Uterus (tissue), 4 donors: ENCODE data around the gene COL4A1. TPM values are rescaled to one million over a fixed set of nuclear protein-coding genes. Genes with fewer than 3 reads are reported as not detected.

ENCODE experiments used
- DNase-seq, 2 donors: peaks; one replicate each; pipeline ENCODE4 v3.0.0-alpha.2; 2019 to 2020
- H3K27ac ChIP-seq, 2 donors: fragments of 200-600 bp; sonication (generic); 1 replicate in 1 of 2; 2 replicates in 1 of 2; pipeline ENCODE4 v1.5.1; 2016 to 2018
- H3K27me3 ChIP-seq, 2 donors: fragments of 200-600 bp; sonication (generic); one replicate each; pipeline ENCODE4 v1.5.1; 2018 to 2019; ENCODE audit warnings: control low read depth in 1 of 2
- H3K36me3 ChIP-seq, 2 donors: fragments of 200-600 bp; sonication (generic); one replicate each; pipeline ENCODE4 v1.5.1; 2019; ENCODE audit warnings: control low read depth in 1 of 2
- H3K4me1 ChIP-seq, 2 donors: fragments of 200-600 bp; sonication (generic); one replicate each; pipeline ENCODE4 v1.5.1; 2018 to 2019; ENCODE audit warnings: control low read depth in 1 of 2
- H3K4me3 ChIP-seq, 2 donors: fragments of 200-600 bp; sonication (generic); 1 replicate in 1 of 2; 2 replicates in 1 of 2; pipeline ENCODE4 v1.5.1; 2018 to 2019; ENCODE audit warnings: mild to moderate bottlenecking in 1 of 2
- H3K9me3 ChIP-seq, 2 donors: fragments of 200-600 bp; sonication (generic); one replicate each; pipeline ENCODE4 v1.5.1; 2019; ENCODE audit warnings: control low read depth in 1 of 2
- CTCF ChIP-seq, 4 experiments: fragments of 200-600 bp in 2 of 4; fragments of 450-650 bp in 2 of 4; sonication (generic) in 2 of 4; IDR thresholded peaks; one replicate each; pipeline ENCODE4 v1.5.1; 2016 to 2019; ENCODE audit warnings: antibody characterized with exemption in 4 of 4, mild to moderate bottlenecking in 2 of 4, moderate library complexity in 1 of 4
- POLR2A ChIP-seq, 2 donors: fragments of 450-650 bp; IDR thresholded peaks; one replicate each; pipeline ENCODE4 v1.6.1; 2016; ENCODE audit warnings: antibody characterized with exemption in 2 of 2, mild to moderate bottlenecking in 1 of 2, moderate library complexity in 1 of 2
- intact Hi-C: fragments of 100-400 bp; cut with DNase I; formaldehyde crosslinking; loops from one replicate; pipeline ENCODE4 v1.15.1; 2023; ENCODE audit warnings: low total_unique reads
- total RNA-seq, 4 donors: library from RNA; depleted of rRNA in 3 of 4; stranded (reverse); fragments of >200 nt in 3 of 4; gene quantifications; one replicate each; pipeline versions ENCODE4 v1.1.0 to v1.2.4, GENCODE V29; 2014 to 2023
- donor health status: DM: yes; HTN: yes; CAD: no.

The COL4A1 gene
- total RNA-seq, 4 donors from 2014 or later, result 164 to 737 (median 209) TPM

DNA sequence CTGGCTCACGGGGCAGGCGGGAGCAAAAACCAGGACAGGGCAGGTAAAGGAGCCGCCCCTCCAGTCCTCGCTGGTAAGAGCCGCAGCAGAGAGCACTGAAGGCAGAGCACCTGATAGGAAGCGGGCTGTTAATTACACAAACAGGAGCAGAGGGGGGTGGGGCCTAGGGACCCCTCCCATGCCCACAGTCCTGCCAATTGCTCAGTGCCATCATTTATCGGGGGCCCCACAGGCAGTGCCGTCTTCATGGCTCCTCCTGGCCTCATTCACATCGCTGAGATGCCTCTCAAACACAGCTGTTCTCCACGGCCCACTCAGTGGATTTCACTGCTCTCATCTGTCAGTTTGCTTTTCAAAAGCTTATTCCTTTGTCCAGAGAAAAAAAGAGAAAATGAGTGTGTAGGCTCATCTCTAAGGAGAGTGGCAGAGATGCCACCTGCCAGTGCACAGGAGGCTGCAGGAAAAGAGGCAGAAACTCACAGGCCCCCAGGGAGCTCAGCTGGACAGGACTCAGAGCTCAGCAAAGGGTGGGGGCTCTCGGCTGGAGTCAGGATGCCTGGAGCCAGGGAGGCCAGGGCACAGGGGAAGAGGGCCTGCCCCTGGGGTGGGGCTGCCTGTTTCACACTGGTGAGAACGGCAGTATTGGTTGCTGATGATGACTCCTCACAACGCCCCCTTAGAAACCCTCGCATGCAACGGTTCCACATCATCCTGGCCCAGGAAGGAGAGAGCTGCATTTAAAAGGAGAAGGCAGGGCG, 174.6 kb downstream of the COL4A1 start:
- no peaks in the 10 kb centered on the region for H3K9me3 ChIP-seq
- no peak overlapping the region for H3K27ac ChIP-seq
- no peaks in the 10 kb centered on the region for H3K27me3 ChIP-seq
- no peaks in the 10 kb centered on the region for H3K4me1 ChIP-seq
- no peak overlapping the region for H3K4me3 ChIP-seq
- DNase-seq, result no peak
- intact Hi-C loops, result no loop called here
- H3K36me3 ChIP-seq, result no peaks in the 10 kb centered on the region
- no peak for TF ChIP-seq CTCF (IDR thresholded peaks at IDR 0.05)
- no peak for TF ChIP-seq POLR2A (IDR thresholded peaks at IDR 0.05)

DNA sequence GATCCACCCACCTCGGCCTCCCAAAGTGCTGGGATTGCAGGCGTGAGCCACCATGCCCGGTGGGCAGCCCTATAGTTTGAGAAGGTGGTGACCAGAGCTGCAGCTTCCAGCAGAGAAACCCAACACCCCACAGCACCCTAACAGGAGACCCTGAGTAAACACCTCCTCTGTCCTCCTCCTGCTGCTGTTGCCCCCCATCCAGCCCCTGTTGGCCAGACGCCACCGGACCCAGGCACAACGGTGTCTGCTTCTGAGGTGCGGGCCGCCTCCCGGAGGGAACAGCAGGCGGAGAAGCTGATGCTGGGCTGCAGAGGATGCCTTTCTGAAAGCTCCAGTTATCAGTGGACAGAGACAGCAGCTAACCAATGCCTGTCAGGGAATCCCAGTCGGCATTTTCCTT, 175.5 kb downstream of the COL4A1 start:
- H3K4me3 ChIP-seq, result no peak overlapping the region
- no peaks in the 10 kb centered on the region for H3K9me3 ChIP-seq
- no peaks in the 10 kb centered on the region for H3K27me3 ChIP-seq
- no peak for TF ChIP-seq CTCF (IDR thresholded peaks at IDR 0.05)
- no peak for TF ChIP-seq POLR2A (IDR thresholded peaks at IDR 0.05)
- intact Hi-C loops, result no loop called here
- no peaks in the 10 kb centered on the region for H3K4me1 ChIP-seq
- no peaks in the 10 kb centered on the region for H3K36me3 ChIP-seq
- H3K27ac ChIP-seq, result no peak overlapping the region
- no peak for DNase-seq

GRCh38 chr13:110130431-110130830, 176.5 kb downstream of the COL4A1 start:
- Histone ChIP-seq H3K4me1 (no peaks in the 10 kb centered on the region), H3K27me3 (no peaks in the 10 kb centered on the region), H3K27ac (no peak overlapping the region), H3K9me3 (no peaks in the 10 kb centered on the region), H3K4me3 (no peak overlapping the region), H3K36me3 (no peaks in the 10 kb centered on the region)
- intact Hi-C loops, result no loop called here
- TF ChIP-seq CTCF (IDR thresholded peaks at IDR 0.05), result no peak
- no peak for TF ChIP-seq POLR2A (IDR thresholded peaks at IDR 0.05)
- no peak for DNase-seq

- Histone ChIP-seq H3K27ac (no peak overlapping the region), H3K27me3 (no peaks in the 10 kb centered on the region), H3K9me3 (no peaks in the 10 kb centered on the region), H3K4me3 (no peak overlapping the region), H3K4me1 (no peaks in the 10 kb centered on the region), H3K36me3 (no peaks in the 10 kb centered on the region)
- no peak for TF ChIP-seq POLR2A (IDR thresholded peaks at IDR 0.05)
- no peak for TF ChIP-seq CTCF (IDR thresholded peaks at IDR 0.05)
- DNase-seq, result no peak
- intact Hi-C loops, result no loop called here
These were observed 177.3 kb downstream of the COL4A1 start for GRCh38 chr13:110129539-110130186.

GRCh38 chr13:110129076-110129475, 177.9 kb downstream of the COL4A1 start:
- TF ChIP-seq POLR2A (IDR thresholded peaks at IDR 0.05), result no peak
- TF ChIP-seq CTCF (IDR thresholded peaks at IDR 0.05), result no peak
- H3K27ac ChIP-seq, result no peak overlapping the region
- intact Hi-C loops, result no loop called here

More at GRCh38 chr13:110129076-110129475, 177.9 kb downstream of the COL4A1 start:
- Histone ChIP-seq H3K27me3 (no peaks in the 10 kb centered on the region), H3K4me3 (no peak overlapping the region), H3K36me3 (no peaks in the 10 kb centered on the region), H3K4me1 (no peaks in the 10 kb centered on the region), H3K9me3 (no peaks in the 10 kb centered on the region)
- no peak for DNase-seq
